Glomerular visceral epithelial cell (primary cell): ENCODE data around the gene NR3C1.
A peak's percentile ranks its signal among the peaks of the same experiment; 100 is the strongest.

Source experiments
- DNase-seq: peaks from one replicate; pipeline ENCODE4 v3.0.0-alpha.2; 2016; ENCODE audit errors: extremely low spot score

NR3C1 gene

GRCh38 chr5:143426437-143426991 lies 23.0 kb upstream of the NR3C1 start:
- DNase-seq = no peak

- DNase-seq = no peak
Observed at GRCh38 chr5:143425835-143426234, 22.3 kb upstream of the NR3C1 start.

- DNase-seq = no peak
Observed at GRCh38 chr5:143418140-143418866, 14.8 kb upstream of the NR3C1 start.

- DNase-seq = no peak
Observed at GRCh38 chr5:143417503-143418139, 14.1 kb upstream of the NR3C1 start.

GRCh38 chr5:143416411-143416810 lies 12.9 kb upstream of the NR3C1 start:
- no peak for DNase-seq

GRCh38 chr5:143413958-143414669 lies 10.6 kb upstream of the NR3C1 start:
- DNase-seq = no peak

- DNase-seq = no peak
Observed at GRCh38 chr5:143412661-143413342, 9.3 kb upstream of the NR3C1 start.

- no peak for DNase-seq
Observed at GRCh38 chr5:143409926-143410325, 6.4 kb upstream of the NR3C1 start.

GRCh38 chr5:143406408-143406807 lies 2.9 kb upstream of the NR3C1 start:
- no peak for DNase-seq

GRCh38 chr5:143405849-143406098 lies 2.3 kb upstream of the NR3C1 start:
- DNase-seq = no peak

GRCh38 chr5:143405063-143405848 lies 1.8 kb upstream of the NR3C1 start:
- DNase-seq = peak; percentile 90

- DNase-seq = peak; percentile 90
Observed at GRCh38 chr5:143404416-143405062, 1.1 kb upstream of the NR3C1 start.

GRCh38 chr5:143403334-143403592 lies 223 bp downstream of the NR3C1 start:
- no peak for DNase-seq

- peak; percentile 47 for DNase-seq
Observed at GRCh38 chr5:143402553-143403333, 743 bp downstream of the NR3C1 start.

- no peak for DNase-seq
Observed at GRCh38 chr5:143402017-143402552, 1.4 kb downstream of the NR3C1 start.

GRCh38 chr5:143401227-143402016 lies 2.1 kb downstream of the NR3C1 start:
- DNase-seq = no peak

GRCh38 chr5:143400541-143401226 lies 2.8 kb downstream of the NR3C1 start:
- peak; percentile 41 for DNase-seq

GRCh38 chr5:143399616-143400540 lies 3.6 kb downstream of the NR3C1 start:
- no peak for DNase-seq
